ENCODE measurements around the gene C1QTNF6.

C1QTNF6 gene

DNA sequence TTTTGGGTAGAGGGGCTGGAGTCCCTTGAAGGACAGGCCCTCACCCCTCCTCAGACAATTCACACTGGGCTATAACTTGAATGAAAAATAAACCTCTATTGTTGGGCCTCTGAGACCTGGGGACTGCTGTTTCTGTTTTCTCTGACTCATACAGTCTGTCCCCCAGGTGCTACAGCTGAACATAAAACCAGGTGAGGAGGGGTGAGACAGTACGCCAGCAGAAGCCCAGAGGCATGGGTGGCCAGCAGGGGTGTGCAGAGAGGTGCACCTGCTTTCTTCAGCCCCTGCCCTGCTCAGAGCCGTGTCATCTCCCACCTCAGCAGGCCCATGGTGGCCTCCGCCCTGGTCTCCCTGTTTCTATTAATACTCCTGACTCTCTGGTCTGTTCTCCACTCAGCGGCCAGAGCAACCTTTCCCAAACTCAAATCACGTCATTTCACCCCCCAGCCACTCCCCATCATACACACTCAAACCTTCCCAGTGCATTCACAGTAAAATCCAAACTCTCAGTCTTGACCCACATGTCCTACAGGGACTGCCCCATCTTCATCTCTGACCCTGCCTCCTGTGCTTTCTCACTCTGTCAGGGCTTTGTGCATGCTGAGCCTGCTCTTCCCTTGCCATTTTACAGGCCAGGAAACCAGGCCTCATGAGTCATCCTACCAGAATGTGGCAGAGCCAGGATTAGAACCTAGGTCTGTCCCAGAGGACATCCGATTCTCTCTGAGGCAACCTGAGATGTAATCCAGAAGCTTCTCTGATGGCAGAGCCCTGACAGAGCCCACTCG is 32.9 kb downstream of the C1QTNF6 start:
- no peak for TF ChIP-seq PPARA (CRISPR knock-in tag; IDR thresholded peaks at IDR 0.05; ENCODE audit: borderline replicate concordance)
- TF ChIP-seq ZNF565 (CRISPR knock-in tag; conservative IDR thresholded peaks at IDR 0.05; ENCODE audit: low read depth) = no peak
- TF ChIP-seq ESRRG (CRISPR knock-in tag; IDR thresholded peaks at IDR 0.05) = no peak
- TF ChIP-seq, protein P1, sequence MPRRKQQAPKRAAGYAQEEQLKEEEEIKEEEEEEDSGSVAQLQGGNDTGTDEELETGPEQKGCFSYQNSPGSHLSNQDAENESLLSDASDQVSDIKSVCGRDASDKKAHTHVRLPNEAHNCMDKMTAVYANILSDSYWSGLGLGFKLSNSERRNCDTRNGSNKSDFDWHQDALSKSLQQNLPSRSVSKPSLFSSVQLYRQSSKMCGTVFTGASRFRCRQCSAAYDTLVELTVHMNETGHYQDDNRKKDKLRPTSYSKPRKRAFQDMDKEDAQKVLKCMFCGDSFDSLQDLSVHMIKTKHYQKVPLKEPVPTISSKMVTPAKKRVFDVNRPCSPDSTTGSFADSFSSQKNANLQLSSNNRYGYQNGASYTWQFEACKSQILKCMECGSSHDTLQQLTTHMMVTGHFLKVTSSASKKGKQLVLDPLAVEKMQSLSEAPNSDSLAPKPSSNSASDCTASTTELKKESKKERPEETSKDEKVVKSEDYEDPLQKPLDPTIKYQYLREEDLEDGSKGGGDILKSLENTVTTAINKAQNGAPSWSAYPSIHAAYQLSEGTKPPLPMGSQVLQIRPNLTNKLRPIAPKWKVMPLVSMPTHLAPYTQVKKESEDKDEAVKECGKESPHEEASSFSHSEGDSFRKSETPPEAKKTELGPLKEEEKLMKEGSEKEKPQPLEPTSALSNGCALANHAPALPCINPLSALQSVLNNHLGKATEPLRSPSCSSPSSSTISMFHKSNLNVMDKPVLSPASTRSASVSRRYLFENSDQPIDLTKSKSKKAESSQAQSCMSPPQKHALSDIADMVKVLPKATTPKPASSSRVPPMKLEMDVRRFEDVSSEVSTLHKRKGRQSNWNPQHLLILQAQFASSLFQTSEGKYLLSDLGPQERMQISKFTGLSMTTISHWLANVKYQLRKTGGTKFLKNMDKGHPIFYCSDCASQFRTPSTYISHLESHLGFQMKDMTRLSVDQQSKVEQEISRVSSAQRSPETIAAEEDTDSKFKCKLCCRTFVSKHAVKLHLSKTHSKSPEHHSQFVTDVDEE (CRISPR knock-in tag; IDR thresholded peaks at IDR 0.05) = no peak
- no peak for TF ChIP-seq BACH2 (CRISPR knock-in tag; IDR thresholded peaks at IDR 0.05; ENCODE audit: borderline replicate concordance)
- TF ChIP-seq, protein P2, sequence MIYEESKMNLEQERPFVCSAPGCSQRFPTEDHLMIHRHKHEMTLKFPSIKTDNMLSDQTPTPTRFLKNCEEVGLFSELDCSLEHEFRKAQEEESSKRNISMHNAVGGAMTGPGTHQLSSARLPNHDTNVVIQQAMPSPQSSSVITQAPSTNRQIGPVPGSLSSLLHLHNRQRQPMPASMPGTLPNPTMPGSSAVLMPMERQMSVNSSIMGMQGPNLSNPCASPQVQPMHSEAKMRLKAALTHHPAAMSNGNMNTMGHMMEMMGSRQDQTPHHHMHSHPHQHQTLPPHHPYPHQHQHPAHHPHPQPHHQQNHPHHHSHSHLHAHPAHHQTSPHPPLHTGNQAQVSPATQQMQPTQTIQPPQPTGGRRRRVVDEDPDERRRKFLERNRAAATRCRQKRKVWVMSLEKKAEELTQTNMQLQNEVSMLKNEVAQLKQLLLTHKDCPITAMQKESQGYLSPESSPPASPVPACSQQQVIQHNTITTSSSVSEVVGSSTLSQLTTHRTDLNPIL (CRISPR knock-in tag; IDR thresholded peaks at IDR 0.05; ENCODE audit: low read depth) = no peak
- no peak for TF ChIP-seq GLIS3 (CRISPR knock-in tag; IDR thresholded peaks at IDR 0.05)
- TF ChIP-seq, protein P3, sequence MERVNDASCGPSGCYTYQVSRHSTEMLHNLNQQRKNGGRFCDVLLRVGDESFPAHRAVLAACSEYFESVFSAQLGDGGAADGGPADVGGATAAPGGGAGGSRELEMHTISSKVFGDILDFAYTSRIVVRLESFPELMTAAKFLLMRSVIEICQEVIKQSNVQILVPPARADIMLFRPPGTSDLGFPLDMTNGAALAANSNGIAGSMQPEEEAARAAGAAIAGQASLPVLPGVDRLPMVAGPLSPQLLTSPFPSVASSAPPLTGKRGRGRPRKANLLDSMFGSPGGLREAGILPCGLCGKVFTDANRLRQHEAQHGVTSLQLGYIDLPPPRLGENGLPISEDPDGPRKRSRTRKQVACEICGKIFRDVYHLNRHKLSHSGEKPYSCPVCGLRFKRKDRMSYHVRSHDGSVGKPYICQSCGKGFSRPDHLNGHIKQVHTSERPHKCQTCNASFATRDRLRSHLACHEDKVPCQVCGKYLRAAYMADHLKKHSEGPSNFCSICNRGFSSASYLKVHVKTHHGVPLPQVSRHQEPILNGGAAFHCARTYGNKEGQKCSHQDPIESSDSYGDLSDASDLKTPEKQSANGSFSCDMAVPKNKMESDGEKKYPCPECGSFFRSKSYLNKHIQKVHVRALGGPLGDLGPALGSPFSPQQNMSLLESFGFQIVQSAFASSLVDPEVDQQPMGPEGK (CRISPR knock-in tag; IDR thresholded peaks at IDR 0.05; ENCODE audit: borderline replicate concordance) = no peak
- TF ChIP-seq TOX (CRISPR knock-in tag; IDR thresholded peaks at IDR 0.05; ENCODE audit: borderline replicate concordance) = no peak
- no peak for TF ChIP-seq SNAI2 (CRISPR knock-in tag; IDR thresholded peaks at IDR 0.05)
- TF ChIP-seq ZFP30 (CRISPR knock-in tag; IDR thresholded peaks at IDR 0.05) = no peak
- TF ChIP-seq RARB (CRISPR knock-in tag; IDR thresholded peaks at IDR 0.05) = no peak
- TF ChIP-seq, protein P4, sequence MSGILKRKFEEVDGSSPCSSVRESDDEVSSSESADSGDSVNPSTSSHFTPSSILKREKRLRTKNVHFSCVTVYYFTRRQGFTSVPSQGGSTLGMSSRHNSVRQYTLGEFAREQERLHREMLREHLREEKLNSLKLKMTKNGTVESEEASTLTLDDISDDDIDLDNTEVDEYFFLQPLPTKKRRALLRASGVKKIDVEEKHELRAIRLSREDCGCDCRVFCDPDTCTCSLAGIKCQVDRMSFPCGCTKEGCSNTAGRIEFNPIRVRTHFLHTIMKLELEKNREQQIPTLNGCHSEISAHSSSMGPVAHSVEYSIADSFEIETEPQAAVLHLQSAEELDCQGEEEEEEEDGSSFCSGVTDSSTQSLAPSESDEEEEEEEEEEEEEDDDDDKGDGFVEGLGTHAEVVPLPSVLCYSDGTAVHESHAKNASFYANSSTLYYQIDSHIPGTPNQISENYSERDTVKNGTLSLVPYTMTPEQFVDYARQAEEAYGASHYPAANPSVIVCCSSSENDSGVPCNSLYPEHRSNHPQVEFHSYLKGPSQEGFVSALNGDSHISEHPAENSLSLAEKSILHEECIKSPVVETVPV (CRISPR knock-in tag; IDR thresholded peaks at IDR 0.05) = no peak
- no peak for TF ChIP-seq ARNTL (CRISPR knock-in tag; IDR thresholded peaks at IDR 0.05; ENCODE audit: borderline replicate concordance, low read depth)
- TF ChIP-seq CSDC2 (CRISPR knock-in tag; IDR thresholded peaks at IDR 0.05) = no peak
- ATAC-seq = no peak; the same call in 1 of the 3 replicates

DNA sequence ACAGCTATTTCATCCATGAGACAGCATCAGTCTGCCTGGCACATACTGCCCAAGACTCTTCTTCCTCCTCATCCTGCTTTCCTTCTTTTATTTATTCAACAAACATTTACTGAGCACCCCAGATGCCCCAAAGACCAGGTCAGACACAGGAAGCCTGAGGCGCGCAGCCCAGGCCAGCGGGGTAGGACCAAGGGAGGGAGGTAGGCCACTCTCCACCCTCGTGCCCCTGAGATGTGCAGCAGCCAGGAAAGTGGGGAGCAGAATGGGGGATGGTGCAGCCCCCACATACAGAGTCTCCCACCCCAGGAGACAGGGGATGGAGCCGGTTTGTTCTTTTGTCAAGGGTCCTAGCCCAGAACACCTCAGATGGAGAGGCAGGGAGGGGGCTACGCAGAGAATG is 34.1 kb downstream of the C1QTNF6 start:
- no peak for ATAC-seq
- TF ChIP-seq, protein P5, sequence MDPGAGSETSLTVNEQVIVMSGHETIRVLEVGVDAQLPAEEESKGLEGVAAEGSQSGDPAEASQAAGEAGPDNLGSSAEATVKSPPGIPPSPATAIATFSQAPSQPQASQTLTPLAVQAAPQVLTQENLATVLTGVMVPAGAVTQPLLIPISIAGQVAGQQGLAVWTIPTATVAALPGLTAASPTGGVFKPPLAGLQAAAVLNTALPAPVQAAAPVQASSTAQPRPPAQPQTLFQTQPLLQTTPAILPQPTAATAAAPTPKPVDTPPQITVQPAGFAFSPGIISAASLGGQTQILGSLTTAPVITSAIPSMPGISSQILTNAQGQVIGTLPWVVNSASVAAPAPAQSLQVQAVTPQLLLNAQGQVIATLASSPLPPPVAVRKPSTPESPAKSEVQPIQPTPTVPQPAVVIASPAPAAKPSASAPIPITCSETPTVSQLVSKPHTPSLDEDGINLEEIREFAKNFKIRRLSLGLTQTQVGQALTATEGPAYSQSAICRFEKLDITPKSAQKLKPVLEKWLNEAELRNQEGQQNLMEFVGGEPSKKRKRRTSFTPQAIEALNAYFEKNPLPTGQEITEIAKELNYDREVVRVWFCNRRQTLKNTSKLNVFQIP (CRISPR knock-in tag; IDR thresholded peaks at IDR 0.05; ENCODE audit: borderline replicate concordance, low read depth) = no peak
- no peak for TF ChIP-seq ZC3H10 (CRISPR knock-in tag; IDR thresholded peaks at IDR 0.05)
- no peak for TF ChIP-seq PPARA (CRISPR knock-in tag; IDR thresholded peaks at IDR 0.05; ENCODE audit: borderline replicate concordance)
- TF ChIP-seq, protein P3 (CRISPR knock-in tag; IDR thresholded peaks at IDR 0.05; ENCODE audit: borderline replicate concordance) = no peak
- TF ChIP-seq ZFP3 (CRISPR knock-in tag; IDR thresholded peaks at IDR 0.05) = no peak
- TF ChIP-seq, protein P4 (CRISPR knock-in tag; IDR thresholded peaks at IDR 0.05) = no peak
- TF ChIP-seq ZNF565 (CRISPR knock-in tag; conservative IDR thresholded peaks at IDR 0.05; ENCODE audit: low read depth) = no peak
